Cardiac muscle cell (in vitro differentiated cells and primary cell): Measurements from ENCODE around the gene LRRC8E. TPM values are rescaled to one million over a fixed set of nuclear protein-coding genes. Genes with fewer than 3 reads are reported as not detected.

Source experiments
- DNase-seq, 2 donors: peaks; one replicate each; pipeline versions ENCODE4 v3.0.0 to v3.0.0-alpha.2; 2010 to 2017; ENCODE audit warnings: low read depth in 1 of 2, low spot score in 1 of 2
- H3K27ac ChIP-seq: fragments of 200-600 bp; sonication (generic); 2 replicates; pipeline ENCODE4 v1.5.1; 2016
- H3K27me3 ChIP-seq: fragments of 200-600 bp; sonication (generic); 2 replicates; pipeline ENCODE4 v1.6.0; 2016; ENCODE audit warnings: control low read depth
- H3K36me3 ChIP-seq: fragments of 200-600 bp; sonication (generic); 2 replicates; pipeline ENCODE4 v1.5.1; 2016; ENCODE audit warnings: control low read depth
- H3K4me1 ChIP-seq: fragments of 200-600 bp; sonication (generic); 2 replicates; pipeline ENCODE4 v1.8.1; 2017; ENCODE audit warnings: low read depth, mild to moderate bottlenecking, mixed run types
- H3K4me3 ChIP-seq: fragments of 200-600 bp; sonication (generic); 2 replicates; pipeline ENCODE4 v1.5.1; 2016; ENCODE audit warnings: mild to moderate bottlenecking
- H3K9me3 ChIP-seq: fragments of 200-600 bp; sonication (generic); 2 replicates; pipeline ENCODE4 v1.5.1; 2017; ENCODE audit warnings: low read depth, mild to moderate bottlenecking, control low read depth
- polyA plus RNA-seq: library from polyadenylated mRNA; unstranded; fragments of >200 nt; fragmentation: Nextera tagmentation; extraction: Ambion mirVana; gene quantifications from 2 replicates; pipeline ENCODE4 v1.2.1, GENCODE V29; 2016
- total RNA-seq: library from RNA; depleted of rRNA; stranded (reverse); fragments of >200 nt; gene quantifications from 2 replicates; pipeline ENCODE4 v1.2.3, GENCODE V29; 2016
- TF ChIP-seq, protein P1 (sequence below): IDR thresholded peaks from 2 replicates; pipeline ENCODE4 v1.5.1; 2012; ENCODE audit warnings: low read depth, mild to moderate bottlenecking, low read length

LRRC8E gene
- total and polyA plus RNA-seq, 2 experiments from 2014 or later: 2.4 TPM; not detected in 1

DNA sequence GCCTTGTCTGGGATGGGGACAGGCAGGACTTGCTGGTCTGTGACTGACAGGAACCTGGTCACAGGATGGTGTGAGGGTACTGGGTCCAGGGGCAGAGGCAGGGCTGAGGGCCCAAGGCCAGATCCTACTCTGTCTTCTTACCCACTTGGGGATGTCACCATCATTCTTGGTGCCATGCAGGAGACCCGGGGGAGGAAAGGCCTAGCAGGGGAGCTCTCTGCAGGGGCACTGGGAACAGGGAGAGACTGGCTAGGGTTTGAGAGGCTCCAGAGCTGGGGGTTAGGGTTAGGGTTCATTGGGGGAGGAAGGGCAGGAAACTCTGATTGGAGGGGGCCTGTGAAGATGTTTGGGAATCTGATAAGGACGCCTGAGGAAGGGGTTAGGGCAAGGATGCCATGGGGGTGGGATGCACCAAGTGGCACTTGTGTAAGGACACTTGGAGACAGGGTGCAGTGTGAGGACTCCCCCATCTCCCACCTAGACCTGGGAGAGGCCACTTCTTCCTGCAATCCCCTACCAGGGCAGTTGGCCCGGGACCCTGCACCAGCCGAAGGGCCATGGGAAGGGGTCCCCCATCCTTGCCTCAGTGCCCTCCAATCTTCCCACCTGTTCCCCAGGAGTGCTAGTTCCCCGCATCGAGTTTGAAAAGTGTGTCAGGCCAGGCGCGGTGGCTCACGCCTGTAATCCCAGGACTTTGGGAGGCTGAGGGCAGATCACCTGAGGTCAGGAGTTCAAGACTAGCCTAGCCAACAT lies 21.0 kb upstream of the LRRC8E start:
- TF ChIP-seq, protein P1, sequence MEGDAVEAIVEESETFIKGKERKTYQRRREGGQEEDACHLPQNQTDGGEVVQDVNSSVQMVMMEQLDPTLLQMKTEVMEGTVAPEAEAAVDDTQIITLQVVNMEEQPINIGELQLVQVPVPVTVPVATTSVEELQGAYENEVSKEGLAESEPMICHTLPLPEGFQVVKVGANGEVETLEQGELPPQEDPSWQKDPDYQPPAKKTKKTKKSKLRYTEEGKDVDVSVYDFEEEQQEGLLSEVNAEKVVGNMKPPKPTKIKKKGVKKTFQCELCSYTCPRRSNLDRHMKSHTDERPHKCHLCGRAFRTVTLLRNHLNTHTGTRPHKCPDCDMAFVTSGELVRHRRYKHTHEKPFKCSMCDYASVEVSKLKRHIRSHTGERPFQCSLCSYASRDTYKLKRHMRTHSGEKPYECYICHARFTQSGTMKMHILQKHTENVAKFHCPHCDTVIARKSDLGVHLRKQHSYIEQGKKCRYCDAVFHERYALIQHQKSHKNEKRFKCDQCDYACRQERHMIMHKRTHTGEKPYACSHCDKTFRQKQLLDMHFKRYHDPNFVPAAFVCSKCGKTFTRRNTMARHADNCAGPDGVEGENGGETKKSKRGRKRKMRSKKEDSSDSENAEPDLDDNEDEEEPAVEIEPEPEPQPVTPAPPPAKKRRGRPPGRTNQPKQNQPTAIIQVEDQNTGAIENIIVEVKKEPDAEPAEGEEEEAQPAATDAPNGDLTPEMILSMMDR: no peak
- Histone ChIP-seq H3K27ac (no peak overlapping the region), H3K27me3 (peaks cover 44% of the 10 kb centered on the region), H3K36me3 (no peaks in the 10 kb centered on the region), H3K4me3 (no peak overlapping the region), H3K4me1 (peaks cover 6% of the 10 kb centered on the region), H3K9me3 (no peaks in the 10 kb centered on the region)
- no peak for DNase-seq

DNA sequence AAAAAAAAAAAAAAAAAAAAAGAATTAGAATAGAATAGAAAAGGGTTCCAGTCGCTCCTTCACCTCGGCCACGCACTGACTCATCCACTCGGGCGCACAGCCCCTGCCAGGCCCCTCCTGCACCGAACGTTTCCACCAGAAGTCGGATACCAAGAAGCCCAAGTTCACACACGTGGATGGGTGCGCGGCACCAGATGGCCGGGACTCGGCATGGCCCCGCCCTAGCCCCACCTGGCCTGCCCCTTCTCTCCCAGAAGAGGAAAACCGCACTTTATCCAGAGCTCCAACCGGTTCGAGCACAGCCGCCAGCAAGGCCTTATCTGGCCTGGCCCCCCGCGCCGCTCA lies 20.0 kb upstream of the LRRC8E start:
- no peaks in the 10 kb centered on the region for H3K36me3 ChIP-seq
- H3K4me3 ChIP-seq: peak overlapping the region; percentile 40
- no peak overlapping the region for H3K27ac ChIP-seq
- TF ChIP-seq, protein P1: no peak
- DNase-seq: no peak
- H3K4me1 ChIP-seq: peaks cover 6% of the 10 kb centered on the region
- H3K27me3 ChIP-seq: peaks cover 40% of the 10 kb centered on the region
- H3K9me3 ChIP-seq: no peaks in the 10 kb centered on the region

DNA sequence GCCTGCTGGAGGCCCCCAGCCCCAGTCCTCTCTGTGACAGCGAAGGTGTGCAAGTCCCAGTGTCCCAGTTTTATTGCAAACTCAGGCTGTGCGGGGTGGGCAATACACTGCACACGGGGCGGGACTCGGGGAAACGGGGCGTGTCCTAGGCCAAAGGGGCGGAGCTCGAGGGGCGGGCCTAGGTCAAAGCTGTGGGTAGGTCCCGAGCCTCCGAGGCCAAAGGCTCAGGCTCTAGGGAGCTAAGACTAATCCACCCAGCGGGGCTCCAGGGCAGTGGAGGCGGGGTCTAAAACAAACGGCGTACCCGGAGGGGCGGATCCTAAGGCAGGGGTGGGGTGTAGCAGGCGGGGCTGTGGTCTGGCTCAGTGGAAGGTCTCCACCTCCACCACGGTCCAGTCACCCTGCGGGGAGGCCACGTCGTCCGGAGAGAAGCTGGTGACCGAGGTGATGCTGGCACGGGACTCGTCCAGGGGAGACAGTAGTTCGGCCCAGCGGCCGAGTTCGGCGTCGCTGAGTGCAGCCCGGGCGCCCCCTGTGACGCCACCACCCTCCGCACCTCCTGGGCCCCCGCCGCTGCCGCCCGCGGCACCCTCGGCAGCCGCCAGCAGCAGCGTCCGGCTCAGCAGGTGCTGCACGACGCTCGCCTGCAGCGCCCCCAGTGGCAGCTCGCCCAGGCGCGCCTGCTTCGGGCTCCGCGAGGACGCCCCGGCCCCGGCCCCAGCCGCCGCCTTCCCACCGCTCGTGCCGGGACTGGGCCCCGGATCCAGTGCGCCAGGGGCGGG lies 19.4 kb upstream of the LRRC8E start:
- Histone ChIP-seq H3K36me3 (no peaks in the 10 kb centered on the region), H3K27ac (peak overlapping the region; percentile 78), H3K4me1 (peaks cover 6% of the 10 kb centered on the region), H3K9me3 (no peaks in the 10 kb centered on the region), H3K4me3 (peak overlapping the region; percentile 40), H3K27me3 (peaks cover 40% of the 10 kb centered on the region)
- DNase-seq: peak; percentile 53 to 92
- TF ChIP-seq, protein P1: peak; percentile 44

DNA sequence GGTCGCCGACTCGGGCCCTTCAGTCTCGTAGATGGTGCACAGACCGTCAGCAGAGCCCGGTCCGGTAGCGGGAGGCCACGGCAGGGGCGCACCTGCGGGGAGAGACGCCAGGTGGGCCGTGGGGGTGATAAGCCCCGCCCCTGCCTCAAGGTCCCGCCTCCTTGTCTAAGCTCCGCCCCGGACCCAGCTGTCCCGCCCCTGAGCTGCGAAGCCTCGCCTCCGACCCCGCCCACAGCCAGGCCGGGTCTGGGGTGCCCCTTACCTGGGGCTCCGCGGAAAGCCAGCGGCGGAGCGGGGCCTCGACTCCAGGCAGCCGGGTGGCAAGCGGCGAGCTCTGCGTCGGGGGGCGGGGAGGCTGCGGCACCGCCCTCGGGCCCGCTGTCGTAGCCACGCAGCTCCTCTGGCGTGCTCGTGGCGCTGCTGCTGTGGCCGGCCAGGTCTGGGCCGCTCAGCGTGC lies 18.8 kb upstream of the LRRC8E start:
- Histone ChIP-seq H3K36me3 (no peaks in the 10 kb centered on the region), H3K9me3 (no peaks in the 10 kb centered on the region), H3K4me3 (peak overlapping the region; percentile 40), H3K4me1 (peaks cover 6% of the 10 kb centered on the region), H3K27me3 (peaks cover 36% of the 10 kb centered on the region), H3K27ac (peak overlapping the region; percentile 78)
- DNase-seq: peak; percentile 40 to 84
- TF ChIP-seq, protein P1: no peak

DNA sequence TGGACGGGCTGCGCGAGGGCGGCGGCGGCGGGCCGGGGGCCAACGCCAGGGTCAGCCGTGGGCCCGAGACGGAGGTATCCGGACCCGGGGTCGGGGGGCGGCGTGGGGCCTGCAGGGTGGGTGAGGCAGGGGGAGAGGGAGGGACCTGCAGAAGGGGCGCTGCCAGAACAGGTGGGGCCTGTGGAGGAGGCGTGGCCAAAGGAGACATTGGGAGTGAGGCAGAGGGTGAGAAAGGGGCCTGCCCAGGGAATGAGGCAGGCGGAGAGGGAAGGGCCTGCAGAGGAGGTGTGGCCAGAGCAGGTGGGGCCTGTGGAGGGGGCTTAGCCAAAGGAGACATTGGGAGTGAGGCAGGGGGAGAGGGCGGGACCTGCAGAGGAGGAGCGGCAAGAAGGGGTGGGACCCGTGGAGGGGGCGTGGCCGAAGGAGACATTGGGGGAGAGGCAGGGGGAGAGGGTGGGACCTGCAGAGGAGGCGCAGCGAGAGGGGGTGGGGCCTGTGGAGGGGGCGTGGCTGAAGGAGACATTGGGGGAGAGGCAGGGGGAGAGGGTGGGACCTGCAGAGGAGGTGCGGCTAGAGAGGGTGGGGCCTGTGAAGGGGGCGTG lies 18.3 kb upstream of the LRRC8E start:
- H3K27me3 ChIP-seq: peaks cover 31% of the 10 kb centered on the region
- peak in 1 of 2 donors; percentile 91 for DNase-seq
- H3K9me3 ChIP-seq: no peaks in the 10 kb centered on the region
- peak overlapping the region; percentile 78 for H3K27ac ChIP-seq
- H3K4me3 ChIP-seq: peak overlapping the region; percentile 40
- peaks cover 6% of the 10 kb centered on the region for H3K4me1 ChIP-seq
- TF ChIP-seq, protein P1: no peak
- H3K36me3 ChIP-seq: no peaks in the 10 kb centered on the region
